Measurements from ENCODE around the gene MUC5B.

DNA sequence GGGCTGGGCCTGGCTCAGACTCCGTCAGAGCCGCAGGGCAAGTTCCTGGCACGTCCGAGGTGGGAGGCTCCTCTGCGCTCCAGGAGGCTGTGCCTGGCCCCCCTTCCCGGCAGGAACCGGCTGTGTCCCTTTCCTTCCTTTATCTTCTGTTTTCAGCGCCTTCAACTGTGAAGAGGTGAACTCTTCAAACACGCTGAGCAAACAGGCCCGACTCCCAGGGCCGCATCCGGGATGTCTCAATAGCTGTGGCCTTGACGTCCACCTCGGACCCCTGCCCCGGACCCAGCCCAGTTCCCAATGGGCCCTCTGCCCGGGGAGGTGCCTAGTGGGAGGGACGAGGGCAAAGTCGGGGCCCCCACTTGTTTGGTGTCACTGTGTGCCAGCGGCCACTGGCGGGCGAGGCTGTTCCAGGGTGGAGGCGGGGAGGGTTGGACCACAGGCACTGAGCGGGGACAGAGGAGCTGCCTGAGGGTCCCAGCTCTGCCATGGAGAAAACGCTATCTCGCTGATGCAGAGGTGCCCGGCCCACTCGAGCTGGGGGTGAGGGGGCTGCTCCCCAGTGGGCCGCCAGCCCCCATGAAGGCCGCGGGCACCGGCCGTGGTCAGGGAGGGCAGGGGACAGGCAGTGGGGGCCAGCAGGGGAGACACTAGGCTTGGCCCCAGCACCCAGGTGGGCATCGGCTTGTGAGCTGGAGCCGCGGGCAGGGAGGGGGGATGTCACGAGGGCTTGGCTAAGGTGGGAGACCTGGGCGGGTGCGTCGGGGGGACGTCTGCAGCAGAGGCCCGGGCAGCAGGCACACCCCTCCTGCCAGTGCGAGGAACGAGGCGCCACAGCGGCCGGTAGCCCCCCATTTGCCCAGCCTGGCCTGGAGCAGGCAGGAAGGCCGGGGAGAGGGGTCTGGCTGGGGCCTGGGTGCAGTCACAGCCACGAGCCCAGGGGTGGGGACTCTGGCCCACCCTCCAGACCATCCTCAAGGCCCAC is 2.7 kb upstream of the MUC5B start:
- TF ChIP-seq, protein P1, sequence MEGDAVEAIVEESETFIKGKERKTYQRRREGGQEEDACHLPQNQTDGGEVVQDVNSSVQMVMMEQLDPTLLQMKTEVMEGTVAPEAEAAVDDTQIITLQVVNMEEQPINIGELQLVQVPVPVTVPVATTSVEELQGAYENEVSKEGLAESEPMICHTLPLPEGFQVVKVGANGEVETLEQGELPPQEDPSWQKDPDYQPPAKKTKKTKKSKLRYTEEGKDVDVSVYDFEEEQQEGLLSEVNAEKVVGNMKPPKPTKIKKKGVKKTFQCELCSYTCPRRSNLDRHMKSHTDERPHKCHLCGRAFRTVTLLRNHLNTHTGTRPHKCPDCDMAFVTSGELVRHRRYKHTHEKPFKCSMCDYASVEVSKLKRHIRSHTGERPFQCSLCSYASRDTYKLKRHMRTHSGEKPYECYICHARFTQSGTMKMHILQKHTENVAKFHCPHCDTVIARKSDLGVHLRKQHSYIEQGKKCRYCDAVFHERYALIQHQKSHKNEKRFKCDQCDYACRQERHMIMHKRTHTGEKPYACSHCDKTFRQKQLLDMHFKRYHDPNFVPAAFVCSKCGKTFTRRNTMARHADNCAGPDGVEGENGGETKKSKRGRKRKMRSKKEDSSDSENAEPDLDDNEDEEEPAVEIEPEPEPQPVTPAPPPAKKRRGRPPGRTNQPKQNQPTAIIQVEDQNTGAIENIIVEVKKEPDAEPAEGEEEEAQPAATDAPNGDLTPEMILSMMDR (IDR thresholded peaks at IDR 0.05), result no peak
- no peak for TF ChIP-seq POLR2AphosphoS5 (IDR thresholded peaks at IDR 0.05)
